GM12892 (cell line): ENCODE data around the gene AUP1.

Source experiments
- POLR2A ChIP-seq: IDR thresholded peaks from 2 replicates; pipeline ENCODE4 v1.6.1; 2011; ENCODE audit warnings: low read depth, low read length, control low read depth
- TAF1 ChIP-seq: IDR thresholded peaks from 2 replicates; pipeline ENCODE4 v1.6.1; 2011; ENCODE audit warnings: low read depth, mild to moderate bottlenecking, control low read depth, low read length, borderline replicate concordance

DNA sequence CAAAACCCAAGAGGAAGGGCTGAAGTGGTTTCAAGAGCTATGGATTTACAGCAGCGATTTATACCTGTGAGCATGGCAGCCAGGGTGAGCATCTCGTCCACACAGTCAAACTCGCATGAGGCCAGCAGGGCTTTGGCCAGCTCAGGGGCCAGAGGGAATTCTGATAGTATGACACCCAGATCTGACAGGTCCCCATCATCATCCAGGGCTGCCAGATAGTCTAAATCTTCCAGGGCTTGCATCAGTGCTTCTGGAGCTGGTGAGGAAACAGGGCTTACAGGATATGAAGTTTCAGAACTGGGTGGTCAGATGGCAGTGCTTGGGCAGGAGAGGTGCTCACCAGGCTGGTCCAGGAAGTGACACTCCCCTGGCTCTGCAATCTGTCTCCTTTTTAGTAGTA, 7.0 kb downstream of the AUP1 start:
- TF ChIP-seq TAF1 (no peak), POLR2A (no peak)
